Urothelium cell line (cell line): ENCODE data around the gene TNRC18.

Experiments
- DNase-seq: peaks from one replicate; pipeline ENCODE4 v3.0.0; 2011; ENCODE audit warnings: low spot score, mixed read lengths
- FAIRE-seq: peaks from 2 replicates; lab custom pipeline; 2011; peaks lifted over from hg19 to GRCh38; lab: Jason Lieb, UNC

TNRC18 gene

DNA sequence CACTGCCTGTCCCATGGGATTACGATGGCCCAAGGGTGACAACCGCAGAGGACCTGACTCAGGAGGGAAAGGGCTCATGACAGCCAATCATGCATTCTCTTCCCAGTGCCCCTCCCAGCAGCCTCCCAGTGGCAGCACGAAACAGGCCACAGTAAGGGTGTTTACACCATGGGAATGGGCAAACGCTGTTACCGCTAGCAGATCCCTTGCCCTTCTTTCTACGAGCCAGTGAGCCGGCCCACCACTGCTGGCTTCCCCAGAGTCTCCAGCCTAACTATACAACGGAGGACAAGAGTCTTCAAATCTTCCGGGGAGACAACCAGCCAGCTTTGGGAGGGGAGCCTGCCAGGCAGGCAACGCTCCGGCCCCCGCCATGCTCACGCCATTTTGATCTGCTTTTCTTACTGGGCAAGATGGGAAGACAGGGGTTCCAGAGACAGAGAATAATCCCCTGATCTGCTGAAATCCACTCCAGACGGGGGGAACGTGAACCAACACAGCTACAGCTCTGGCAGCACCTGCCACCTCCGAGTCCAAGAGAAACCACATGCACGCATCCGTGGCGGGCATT, 71.1 kb downstream of the TNRC18 start:
- DNase-seq = no peak
- peak; percentile 61 for FAIRE-seq

- peak; percentile 9 for FAIRE-seq
- no peak for DNase-seq
Observed at GRCh38 chr7:5351507-5352265, 71.9 kb downstream of the TNRC18 start.

DNA sequence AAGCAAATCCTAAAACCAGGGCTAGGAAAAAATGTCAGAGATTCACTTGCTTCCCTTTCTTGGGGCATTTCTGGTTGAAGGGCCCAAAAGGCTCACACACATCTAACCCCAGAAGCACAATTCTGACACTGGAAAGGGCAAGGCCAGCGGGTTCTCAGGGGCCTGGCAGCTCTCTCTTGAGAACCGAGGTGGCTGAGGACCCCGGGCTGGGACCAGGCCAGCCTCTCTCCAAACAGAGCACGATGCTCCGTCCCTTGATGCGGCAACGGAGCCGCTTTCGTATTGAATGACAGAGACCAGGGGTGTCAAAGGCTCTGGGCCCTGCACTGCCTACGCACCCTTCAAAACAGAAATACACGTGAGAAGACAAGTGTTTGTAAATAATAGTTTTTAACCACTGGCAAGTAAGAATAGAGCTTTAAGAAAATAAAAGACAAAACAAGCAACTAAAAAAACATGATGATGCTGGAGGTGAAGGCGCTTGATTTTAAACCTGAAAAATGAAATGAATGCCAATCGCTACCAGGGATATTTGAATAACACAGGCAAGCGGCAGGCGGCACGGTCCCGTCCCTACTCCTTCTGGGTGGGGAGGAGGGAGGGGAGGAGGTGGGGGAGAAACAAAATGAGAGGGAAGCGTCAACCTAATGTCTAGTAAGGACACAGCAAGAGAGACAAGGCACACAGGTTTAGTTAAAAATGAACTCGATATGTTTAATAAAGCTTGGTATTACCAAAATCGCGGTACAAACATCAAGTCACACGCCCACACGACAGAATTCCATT, 72.8 kb downstream of the TNRC18 start:
- DNase-seq = no peak
- peak; percentile 97 for FAIRE-seq

GRCh38 chr7:5350174-5350463, 73.5 kb downstream of the TNRC18 start:
- peak; percentile 58 for FAIRE-seq
- DNase-seq = no peak

DNA sequence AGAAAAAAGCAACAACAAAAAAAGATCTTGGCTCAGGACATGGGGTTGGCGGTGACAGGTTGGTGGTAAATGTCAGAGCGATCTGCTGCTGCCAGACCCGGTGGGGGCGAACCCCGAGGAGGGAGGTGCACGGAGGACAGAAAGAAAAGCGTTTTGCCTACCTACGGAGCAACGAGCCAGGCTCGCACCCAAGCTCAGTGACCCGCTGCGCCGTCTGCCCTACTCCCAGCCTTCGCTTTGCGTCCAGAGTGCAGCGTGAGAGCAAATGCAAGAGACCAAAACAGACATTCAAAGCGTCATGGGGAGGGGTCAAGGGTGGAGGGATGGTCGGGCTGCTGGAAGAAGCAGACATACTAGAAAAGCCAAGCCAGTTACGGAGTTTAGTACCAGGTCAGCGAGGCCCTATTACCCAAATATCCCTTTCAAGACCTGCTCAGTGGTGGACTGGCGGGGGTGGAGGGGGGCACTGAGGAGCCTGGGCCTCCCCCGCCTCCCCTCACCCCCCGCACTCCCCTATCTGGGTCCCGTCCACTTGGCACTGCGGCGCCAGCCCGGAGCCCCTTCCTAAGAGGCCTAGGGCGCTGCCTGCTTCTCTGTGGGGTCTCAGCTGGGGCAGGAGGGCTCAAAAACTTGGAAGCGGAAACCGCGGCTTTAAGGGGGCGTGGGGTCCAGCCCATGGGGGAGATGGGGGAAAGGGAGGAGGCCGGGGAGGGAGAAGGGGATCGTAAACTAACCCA, 74.0 kb downstream of the TNRC18 start:
- FAIRE-seq = peak; percentile 35
- no peak for DNase-seq

GRCh38 chr7:5349005-5349380, 74.6 kb downstream of the TNRC18 start:
- DNase-seq = no peak
- no peak for FAIRE-seq

DNA sequence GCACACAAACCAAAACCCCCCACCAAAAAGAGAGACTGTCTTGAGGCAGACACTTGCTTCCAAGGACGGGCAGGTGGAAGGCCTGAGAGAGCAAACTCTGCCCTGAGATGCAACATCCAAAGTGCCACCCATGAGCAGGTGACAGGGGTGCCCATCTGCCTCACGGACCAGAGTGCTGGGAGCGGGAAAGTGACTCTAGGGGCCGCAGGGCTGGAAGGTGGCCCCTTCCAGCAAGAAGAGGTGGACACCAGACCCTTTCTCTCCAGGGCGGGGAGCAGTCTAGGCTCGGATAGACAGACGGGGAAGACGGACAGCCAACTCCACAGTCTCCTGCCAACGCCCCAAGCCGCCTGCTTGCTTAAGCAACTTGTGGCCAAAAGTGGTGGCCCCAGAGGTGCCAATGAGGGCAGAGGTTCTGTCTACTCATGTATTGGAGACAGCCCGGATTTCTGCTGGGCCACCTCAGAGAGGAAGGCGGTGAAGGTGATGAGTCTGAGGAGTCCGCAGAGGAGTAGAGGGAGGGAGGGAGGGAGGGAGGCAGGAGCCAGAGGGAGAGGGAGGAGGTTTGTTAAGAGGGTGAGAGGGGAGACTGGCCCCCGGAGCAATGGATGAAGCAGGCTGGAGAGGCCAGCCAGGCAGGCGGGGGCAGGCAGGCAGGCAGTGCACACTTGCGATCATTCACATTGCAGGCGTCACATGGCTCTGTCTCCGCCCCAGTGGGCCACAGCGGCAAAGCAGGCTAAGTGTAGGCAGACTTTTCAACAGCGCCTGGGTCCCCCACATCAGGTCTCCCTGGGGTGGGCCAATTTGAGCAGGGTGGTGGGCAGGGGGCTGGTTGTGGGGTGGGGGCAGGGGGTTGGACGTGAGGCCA, 75.3 kb downstream of the TNRC18 start:
- peak; percentile 84 for FAIRE-seq
- DNase-seq = no peak

GRCh38 chr7:5345671-5346070, 78.0 kb downstream of the TNRC18 start:
- no peak for FAIRE-seq
- no peak for DNase-seq

GRCh38 chr7:5345171-5345570, 78.5 kb downstream of the TNRC18 start:
- FAIRE-seq (no peak), DNase-seq (no peak)

DNA sequence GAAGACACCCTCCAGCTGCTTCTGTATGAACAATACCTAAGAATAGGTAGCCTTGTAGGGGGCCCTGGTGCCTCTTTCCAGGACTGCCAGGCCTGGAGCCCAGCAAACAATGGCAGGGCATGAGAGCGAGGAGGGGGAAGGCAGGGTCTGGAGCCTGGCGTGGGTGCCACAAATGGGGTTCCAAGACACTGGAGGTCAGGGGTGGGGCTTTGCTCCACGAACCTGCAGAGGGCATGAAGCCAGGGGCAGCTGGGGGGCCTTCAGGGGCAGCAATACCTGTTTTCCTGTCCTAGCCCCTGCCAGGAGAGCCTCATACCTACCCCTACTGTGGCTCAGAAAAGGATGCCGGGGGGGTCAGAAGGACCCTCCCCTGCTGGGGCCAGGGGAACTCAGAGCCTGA, 79.3 kb downstream of the TNRC18 start:
- DNase-seq (no peak), FAIRE-seq (no peak)

DNA sequence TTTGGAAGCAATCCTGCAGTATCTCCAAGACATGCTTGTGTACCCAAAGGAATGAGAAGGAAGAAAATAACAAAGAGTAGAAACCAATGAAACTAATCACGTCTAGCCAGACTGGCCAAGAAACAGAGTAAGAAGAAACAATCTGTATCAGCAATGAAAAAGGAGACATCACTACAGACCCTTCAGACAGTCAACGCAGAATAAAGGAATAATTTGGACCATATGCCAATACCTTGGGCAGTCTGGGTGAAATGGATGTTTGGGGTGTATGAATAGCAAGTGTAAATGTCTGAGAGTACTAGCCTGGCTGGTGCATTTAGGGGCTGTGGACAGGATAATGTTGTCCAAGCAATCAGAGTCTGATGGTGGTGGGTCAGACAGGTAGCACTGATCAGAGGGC, 79.8 kb downstream of the TNRC18 start:
- DNase-seq = no peak
- FAIRE-seq = peak; percentile 81

- DNase-seq (no peak), FAIRE-seq (peak; percentile 32)
Observed at GRCh38 chr7:5342631-5343030, 81.0 kb downstream of the TNRC18 start.

DNA sequence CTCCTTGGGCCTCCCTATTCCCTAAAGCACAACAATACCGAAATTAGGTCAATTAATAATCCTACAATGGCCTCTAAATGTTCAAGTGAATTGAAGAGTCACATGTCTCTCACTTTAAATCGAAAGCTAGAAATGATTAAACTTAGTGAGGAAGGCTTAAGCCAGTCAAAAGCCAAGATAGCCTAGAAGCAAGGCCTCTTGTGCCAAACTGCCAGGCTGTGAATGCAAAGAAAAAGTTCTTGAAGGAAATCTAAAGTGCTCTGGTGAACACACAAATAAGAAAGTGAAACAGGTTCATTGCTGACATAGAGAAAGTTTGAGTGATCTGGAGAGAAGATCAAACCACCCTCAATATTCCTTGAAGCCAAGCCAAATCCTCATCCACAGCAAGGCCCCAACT, 83.7 kb downstream of the TNRC18 start:
- FAIRE-seq = peak; percentile 5

GRCh38 chr7:5337047-5337446, 86.6 kb downstream of the TNRC18 start:
- FAIRE-seq (peak; percentile 58), DNase-seq (no peak)

More for the DNA sequence above, 83.7 kb downstream of the TNRC18 start:
- no peak for DNase-seq

GRCh38 chr7:5334671-5335070, 89.0 kb downstream of the TNRC18 start:
- FAIRE-seq = peak; percentile 82

GRCh38 chr7:5333121-5334045, 90.3 kb downstream of the TNRC18 start:
- FAIRE-seq = no peak

More at GRCh38 chr7:5334671-5335070, 89.0 kb downstream of the TNRC18 start:
- DNase-seq = no peak

DNA sequence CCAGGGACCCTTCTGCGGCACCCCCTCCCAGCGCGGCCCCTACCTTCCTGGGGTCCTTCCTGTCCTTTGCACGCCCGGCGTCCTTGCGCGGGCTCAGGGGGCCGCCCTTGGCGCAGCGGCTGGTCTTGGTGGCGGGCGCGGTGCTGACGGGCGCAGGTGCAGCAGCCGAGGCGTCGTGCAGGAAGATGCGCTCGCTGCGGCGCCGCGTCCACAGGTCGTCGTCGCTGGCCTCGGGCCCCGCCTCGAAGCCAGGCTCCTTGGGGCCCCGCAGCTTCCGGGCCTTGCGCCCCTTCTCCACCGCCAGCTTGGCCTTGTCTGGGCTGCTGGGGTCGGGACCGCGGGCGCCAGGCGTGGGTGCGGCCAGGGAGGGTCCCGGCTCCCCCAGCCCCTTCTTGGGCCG, 91.1 kb downstream of the TNRC18 start:
- no peak for DNase-seq

More at GRCh38 chr7:5333121-5334045, 90.3 kb downstream of the TNRC18 start:
- DNase-seq = no peak

GRCh38 chr7:5330288-5330687, 93.3 kb downstream of the TNRC18 start:
- peak; percentile 58 for FAIRE-seq

More for the DNA sequence above, 91.1 kb downstream of the TNRC18 start:
- FAIRE-seq = no peak

GRCh38 chr7:5324961-5325360, 98.7 kb downstream of the TNRC18 start:
- FAIRE-seq (no peak), DNase-seq (no peak)

More at GRCh38 chr7:5330288-5330687, 93.3 kb downstream of the TNRC18 start:
- DNase-seq = no peak
